OCI-LY3 (cell line): ENCODE measurements around the gene RBM22.

ENCODE experiments used
- H2AFZ ChIP-seq: fragments of 200-600, 300-600 bp; shearing (Covaris generic); 2 replicates; pipeline ENCODE4 v1.6.0; 2014; ENCODE audit warnings: antibody characterized with exemption, low read depth, low read length
- H3K27ac ChIP-seq: fragments of 200-600, 300-600 bp; sonication (generic); 2 replicates; pipeline ENCODE4 v1.5.1; 2014; ENCODE audit warnings: mild to moderate bottlenecking, low read length, moderate library complexity, mixed read lengths
- H3K27me3 ChIP-seq: fragments of 200-600, 300-600 bp; sonication (generic); 2 replicates; pipeline ENCODE4 v1.6.1; 2014; ENCODE audit warnings: low read depth, low read length, mixed read lengths
- H3K36me3 ChIP-seq: fragments of 200-600, 300-600 bp; sonication (generic); replicated peaks from 2 replicates; pipeline ENCODE3; 2014; ENCODE audit warnings: low read depth, low read length, mixed read lengths
- H3K4me1 ChIP-seq: fragments of 300-600, 200-600 bp; sonication (generic); 2 replicates; pipeline ENCODE4 v1.6.1; 2014; ENCODE audit warnings: low read length, mixed read lengths
- H3K4me2 ChIP-seq: fragments of 200-600, 300-600 bp; sonication (generic); 2 replicates; pipeline ENCODE4 v1.6.1; 2014; ENCODE audit warnings: low read length, mixed read lengths
- H3K4me3 ChIP-seq: fragments of 300-600, 200-600 bp; sonication (generic); 2 replicates; pipeline ENCODE4 v1.5.1; 2014; ENCODE audit warnings: antibody characterized with exemption, mild to moderate bottlenecking, low read length, moderate library complexity
- H3K79me2 ChIP-seq: fragments of 300-600, 200-600 bp; shearing (Covaris generic); 2 replicates; pipeline ENCODE4 v1.6.1; 2014; ENCODE audit warnings: mild to moderate bottlenecking, low read length, mixed read lengths
- H3K9ac ChIP-seq: fragments of 300-600, 200-600 bp; shearing (Covaris generic); 2 replicates; pipeline ENCODE4 v1.6.0; 2014; ENCODE audit warnings: mild to moderate bottlenecking, low read length, moderate library complexity
- H3K9me3 ChIP-seq: fragments of 200-600, 300-600 bp; shearing (Covaris generic); 2 replicates; pipeline ENCODE4 v1.6.1; 2014; ENCODE audit warnings: low read length, mixed read lengths; ENCODE audit not compliant: insufficient read depth
- H4K20me1 ChIP-seq: fragments of 200-600, 300-600 bp; sonication (generic); 2 replicates; pipeline ENCODE4 v1.6.1; 2016; ENCODE audit warnings: low read length, mixed read lengths; ENCODE audit not compliant: insufficient read depth
- EZH2phosphoT487 ChIP-seq: fragments of 200-600 bp; shearing (Covaris generic); IDR thresholded peaks from 2 replicates; pipeline ENCODE4 v1.6.1; 2018; ENCODE audit warnings: antibody characterized with exemption, mixed run types, low read depth
- TF ChIP-seq, protein P1 (sequence below): fragments of 200-600, 300-600 bp; sonication (generic); IDR thresholded peaks from 2 replicates; pipeline ENCODE4 v1.5.1; 2014; ENCODE audit warnings: antibody characterized with exemption, low read length, low read depth

Gene RBM22

DNA sequence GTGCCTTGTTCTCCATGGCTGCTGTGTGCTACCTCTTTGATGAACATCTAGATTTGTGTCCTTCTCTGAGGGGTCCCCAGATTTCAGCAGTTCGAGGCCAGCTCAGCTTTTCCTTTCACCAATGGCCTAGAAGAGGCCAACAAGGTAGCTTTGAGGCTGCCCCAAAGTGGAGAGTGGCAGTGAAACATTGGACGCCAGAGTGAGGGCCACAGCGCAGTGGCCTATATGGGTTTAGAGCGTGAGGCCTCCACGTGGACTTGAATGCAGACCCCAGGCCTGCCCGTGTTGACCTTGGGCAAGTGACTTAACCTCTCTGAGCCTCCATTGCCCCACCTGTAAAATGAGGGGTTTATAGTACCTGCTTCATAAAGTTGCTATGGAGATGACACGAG is 28.0 kb downstream of the RBM22 start:
- TF ChIP-seq EZH2phosphoT487, result no peak
- TF ChIP-seq, protein P1, sequence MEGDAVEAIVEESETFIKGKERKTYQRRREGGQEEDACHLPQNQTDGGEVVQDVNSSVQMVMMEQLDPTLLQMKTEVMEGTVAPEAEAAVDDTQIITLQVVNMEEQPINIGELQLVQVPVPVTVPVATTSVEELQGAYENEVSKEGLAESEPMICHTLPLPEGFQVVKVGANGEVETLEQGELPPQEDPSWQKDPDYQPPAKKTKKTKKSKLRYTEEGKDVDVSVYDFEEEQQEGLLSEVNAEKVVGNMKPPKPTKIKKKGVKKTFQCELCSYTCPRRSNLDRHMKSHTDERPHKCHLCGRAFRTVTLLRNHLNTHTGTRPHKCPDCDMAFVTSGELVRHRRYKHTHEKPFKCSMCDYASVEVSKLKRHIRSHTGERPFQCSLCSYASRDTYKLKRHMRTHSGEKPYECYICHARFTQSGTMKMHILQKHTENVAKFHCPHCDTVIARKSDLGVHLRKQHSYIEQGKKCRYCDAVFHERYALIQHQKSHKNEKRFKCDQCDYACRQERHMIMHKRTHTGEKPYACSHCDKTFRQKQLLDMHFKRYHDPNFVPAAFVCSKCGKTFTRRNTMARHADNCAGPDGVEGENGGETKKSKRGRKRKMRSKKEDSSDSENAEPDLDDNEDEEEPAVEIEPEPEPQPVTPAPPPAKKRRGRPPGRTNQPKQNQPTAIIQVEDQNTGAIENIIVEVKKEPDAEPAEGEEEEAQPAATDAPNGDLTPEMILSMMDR, result no peak
- H3K27ac ChIP-seq, result no peak overlapping the region
- H3K27me3 ChIP-seq, result no peaks in the 10 kb centered on the region
- H3K4me3 ChIP-seq, result no peak overlapping the region
- H3K36me3 ChIP-seq, result no peaks in the 10 kb centered on the region
- H3K4me2 ChIP-seq, result no peak overlapping the region
- no peaks in the 10 kb centered on the region for H3K4me1 ChIP-seq
- no peak overlapping the region for H2AFZ ChIP-seq
- no peaks in the 10 kb centered on the region for H4K20me1 ChIP-seq
- H3K79me2 ChIP-seq, result no peaks in the 10 kb centered on the region
- H3K9me3 ChIP-seq, result no peaks in the 10 kb centered on the region
- no peak overlapping the region for H3K9ac ChIP-seq

DNA sequence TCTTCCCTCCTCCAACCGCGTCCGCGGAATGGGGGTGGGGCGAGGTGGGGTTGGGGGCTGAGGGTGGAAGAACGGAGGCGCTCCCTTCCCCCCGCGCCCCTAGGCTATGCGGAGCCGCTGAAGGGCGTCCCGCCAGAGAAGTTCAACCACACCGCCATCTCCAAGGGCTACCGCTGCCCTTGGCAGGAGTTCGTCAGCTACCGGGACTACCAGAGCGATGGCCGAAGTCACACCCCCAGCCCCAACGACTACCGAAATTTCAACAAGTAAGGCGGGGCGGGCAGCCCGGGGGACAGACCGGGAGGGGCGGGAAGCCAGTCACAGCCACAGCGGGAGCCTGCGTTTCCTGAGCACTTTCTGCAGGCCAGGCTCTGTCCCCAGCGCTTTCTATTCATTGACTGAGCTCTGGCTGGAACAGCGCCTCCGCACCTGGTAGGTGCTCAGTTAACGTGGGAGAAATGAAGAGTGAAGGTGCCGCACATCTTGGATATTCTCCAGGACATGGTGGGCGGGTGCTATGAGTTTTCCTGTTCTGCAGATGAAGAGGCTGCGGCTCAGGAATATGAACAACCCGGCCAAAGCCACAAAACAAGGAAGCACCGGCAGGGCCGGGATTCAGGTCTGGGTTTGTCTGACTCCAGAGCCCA is 28.5 kb downstream of the RBM22 start:
- Histone ChIP-seq H4K20me1 (no peaks in the 10 kb centered on the region), H3K4me2 (no peak overlapping the region), H3K27ac (no peak overlapping the region), H3K4me1 (no peaks in the 10 kb centered on the region), H3K79me2 (no peaks in the 10 kb centered on the region), H3K36me3 (no peaks in the 10 kb centered on the region), H3K9me3 (no peaks in the 10 kb centered on the region), H3K9ac (no peak overlapping the region), H3K27me3 (no peaks in the 10 kb centered on the region), H2AFZ (no peak overlapping the region), H3K4me3 (no peak overlapping the region)
- TF ChIP-seq, protein P1, result no peak
- TF ChIP-seq EZH2phosphoT487, result no peak

DNA sequence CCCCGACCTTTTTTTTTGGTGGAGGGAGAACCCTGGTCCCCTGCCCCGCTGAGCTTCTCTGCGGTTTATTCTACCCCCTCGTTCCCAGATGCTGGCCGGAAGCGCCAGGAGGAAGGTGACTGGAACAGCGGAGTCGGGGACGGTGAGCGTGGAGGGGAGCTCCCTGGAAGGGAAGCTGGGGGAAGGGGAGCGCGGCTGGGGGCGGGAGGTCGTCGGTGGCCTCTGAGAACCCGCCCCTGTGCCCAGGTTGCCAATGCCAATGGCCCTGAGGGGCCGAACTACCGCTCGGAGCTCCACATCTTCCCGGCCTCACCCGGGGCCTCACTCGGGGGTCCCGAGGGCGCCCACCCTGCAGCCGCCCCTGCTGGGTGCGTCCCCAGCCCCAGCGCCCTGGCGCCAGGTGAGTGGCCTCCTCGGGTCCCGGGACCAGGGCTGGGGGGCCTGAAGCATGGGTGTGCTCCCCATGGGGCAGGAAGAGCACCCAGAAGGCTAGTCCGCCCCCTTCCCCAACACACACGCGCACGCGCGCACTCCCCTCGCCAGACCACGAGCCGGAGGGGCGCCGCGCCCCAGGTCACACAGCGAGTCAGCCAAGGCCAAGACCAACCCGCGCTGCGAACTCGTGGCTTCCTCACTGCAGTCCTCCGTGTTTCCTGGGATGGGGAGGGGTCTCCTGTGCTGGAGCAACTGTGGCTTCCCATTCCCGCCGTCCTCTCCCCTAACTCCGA is 29.2 kb downstream of the RBM22 start:
- no peaks in the 10 kb centered on the region for H4K20me1 ChIP-seq
- H3K27me3 ChIP-seq, result no peaks in the 10 kb centered on the region
- no peak overlapping the region for H3K9ac ChIP-seq
- H3K4me1 ChIP-seq, result no peaks in the 10 kb centered on the region
- no peak overlapping the region for H3K4me3 ChIP-seq
- H3K36me3 ChIP-seq, result no peaks in the 10 kb centered on the region
- no peak overlapping the region for H3K27ac ChIP-seq
- no peak overlapping the region for H2AFZ ChIP-seq
- no peaks in the 10 kb centered on the region for H3K79me2 ChIP-seq
- no peak overlapping the region for H3K4me2 ChIP-seq
- H3K9me3 ChIP-seq, result no peaks in the 10 kb centered on the region
- TF ChIP-seq, protein P1, result no peak
- no peak for TF ChIP-seq EZH2phosphoT487

DNA sequence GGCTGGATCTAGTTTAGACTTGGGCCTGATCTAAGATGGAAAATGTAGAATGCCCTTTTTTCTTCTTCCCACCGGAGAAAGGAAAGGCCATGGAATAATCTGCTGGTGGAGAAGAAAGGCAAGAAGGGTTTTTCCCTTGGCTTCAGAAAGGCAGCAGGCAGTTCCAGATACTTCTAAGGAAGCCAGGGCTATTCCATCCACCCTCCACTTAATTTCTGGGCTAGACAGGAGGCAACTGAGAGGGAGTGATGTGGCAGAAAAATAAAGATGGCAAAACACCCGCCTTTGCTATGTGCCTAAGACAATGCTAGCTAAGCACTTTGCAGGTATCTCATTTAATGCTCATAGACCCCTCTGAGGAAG is 29.9 kb downstream of the RBM22 start:
- H3K36me3 ChIP-seq, result no peaks in the 10 kb centered on the region
- H4K20me1 ChIP-seq, result no peaks in the 10 kb centered on the region
- no peak overlapping the region for H3K4me3 ChIP-seq
- H3K9ac ChIP-seq, result no peak overlapping the region
- no peak overlapping the region for H3K4me2 ChIP-seq
- H3K27me3 ChIP-seq, result no peaks in the 10 kb centered on the region
- H2AFZ ChIP-seq, result no peak overlapping the region
- H3K4me1 ChIP-seq, result no peaks in the 10 kb centered on the region
- TF ChIP-seq, protein P1, result no peak
- no peak for TF ChIP-seq EZH2phosphoT487
- H3K79me2 ChIP-seq, result no peaks in the 10 kb centered on the region
- H3K27ac ChIP-seq, result no peak overlapping the region
- H3K9me3 ChIP-seq, result no peaks in the 10 kb centered on the region
